Fibroblast of skin of left biceps (primary cell): ENCODE results near the gene MICALL2.

ENCODE experiments used
- DNase-seq, 2 experiments: peaks; one replicate each; pipeline ENCODE4 v3.0.0-alpha.2; 2013; ENCODE audit warnings: low read depth in 2 of 2

MICALL2 gene

GRCh38 chr7:1458683-1459511, at the start of gene MICALL2:
Gene MICALL2 (minus strand): TSS chr7:1459470. CDS start chr7:1459326, 144 bp downstream.
- peak; percentile 44 to 45 for DNase-seq

- no peak for DNase-seq
Observed at GRCh38 chr7:1508277-1508758, 49.0 kb upstream of the MICALL2 start.

GRCh38 chr7:1505731-1506550, 46.7 kb upstream of the MICALL2 start:
- DNase-seq, result no peak

GRCh38 chr7:1503816-1504775, 44.8 kb upstream of the MICALL2 start, which contains the start of gene INTS1:
Gene INTS1 (minus strand): TSS chr7:1504389. CDS start chr7:1503960, 429 bp downstream.
- DNase-seq, result peak; percentile 61 to 68

- DNase-seq, result no peak
Observed at GRCh38 chr7:1503390-1503789, 44.1 kb upstream of the MICALL2 start.

GRCh38 chr7:1502845-1503244, 43.6 kb upstream of the MICALL2 start:
- no peak for DNase-seq

- DNase-seq, result no peak
Observed at GRCh38 chr7:1501487-1502270, 42.4 kb upstream of the MICALL2 start.

- no peak for DNase-seq
Observed at GRCh38 chr7:1500064-1500807, 41.0 kb upstream of the MICALL2 start.

GRCh38 chr7:1499367-1500029, 40.2 kb upstream of the MICALL2 start:
- no peak for DNase-seq

- no peak for DNase-seq
Observed at GRCh38 chr7:1498370-1499305, 39.4 kb upstream of the MICALL2 start.

- DNase-seq, result no peak
Observed at GRCh38 chr7:1497293-1497927, 38.1 kb upstream of the MICALL2 start.

- DNase-seq, result no peak
Observed at GRCh38 chr7:1496531-1497292, 37.4 kb upstream of the MICALL2 start.

- no peak for DNase-seq
Observed at GRCh38 chr7:1495564-1496242, 36.4 kb upstream of the MICALL2 start.

- DNase-seq, result no peak
Observed at GRCh38 chr7:1494866-1495563, 35.7 kb upstream of the MICALL2 start.

- no peak for DNase-seq
Observed at GRCh38 chr7:1494447-1494846, 35.2 kb upstream of the MICALL2 start.

- DNase-seq, result no peak
Observed at GRCh38 chr7:1493571-1493970, 34.3 kb upstream of the MICALL2 start.
